Immature natural killer cell (primary cell): ENCODE results near the gene BAIAP2L1. TPM values are rescaled to one million over a fixed set of nuclear protein-coding genes. Genes with fewer than 3 reads are reported as not detected.

Source experiments
- DNase-seq, 3 donors: peaks; one replicate each; pipeline ENCODE4 v3.0.0; 2022; ENCODE audit warnings: mixed read lengths in 1 of 3
- H3K27ac Mint-ChIP-seq, 6 donors: one replicate each; pipeline ENCODE4 v1.8.0; 2020; ENCODE audit warnings: mixed read lengths in 6 of 6, mild to moderate bottlenecking in 5 of 6, inconsistent platforms in 4 of 6, moderate library complexity in 3 of 6
- H3K27me3 Mint-ChIP-seq, 3 donors: one replicate each; pipeline ENCODE4 v1.8.0; 2020 to 2021; ENCODE audit warnings: low read depth in 3 of 3, mild to moderate bottlenecking in 3 of 3, mixed read lengths in 3 of 3, moderate library complexity in 3 of 3, inconsistent platforms in 1 of 3
- H3K36me3 Mint-ChIP-seq, 3 donors: one replicate each; pipeline ENCODE4 v1.8.0; 2020; ENCODE audit warnings: mixed read lengths in 3 of 3, inconsistent platforms in 2 of 3, mild to moderate bottlenecking in 2 of 3
- H3K4me1 Mint-ChIP-seq, 2 donors: one replicate each; pipeline ENCODE4 v1.8.0; 2020; ENCODE audit warnings: inconsistent platforms in 2 of 2, mild to moderate bottlenecking in 2 of 2, mixed read lengths in 2 of 2, moderate library complexity in 1 of 2
- H3K4me3 Mint-ChIP-seq, 5 donors: one replicate each; pipeline ENCODE4 v1.8.0; 2020; ENCODE audit warnings: mild to moderate bottlenecking in 5 of 5, mixed read lengths in 5 of 5, inconsistent platforms in 3 of 5, moderate library complexity in 3 of 5
- H3K9me3 Mint-ChIP-seq, 6 donors: one replicate each; pipeline ENCODE4 v1.8.0; 2020; ENCODE audit warnings: mild to moderate bottlenecking in 6 of 6, mixed read lengths in 6 of 6, inconsistent platforms in 4 of 6, moderate library complexity in 3 of 6
- polyA plus RNA-seq, 3 donors: library from polyadenylated mRNA; unstranded; fragments of 300-500 nt; fragmentation: Illumina TruSeq; gene quantifications; one replicate each; pipeline ENCODE4 v1.2.3, GENCODE V29; 2021

Gene BAIAP2L1
- polyA plus RNA-seq, 3 donors from 2014 or later, result 0.24 to 0.29 (median 0.28) TPM

DNA sequence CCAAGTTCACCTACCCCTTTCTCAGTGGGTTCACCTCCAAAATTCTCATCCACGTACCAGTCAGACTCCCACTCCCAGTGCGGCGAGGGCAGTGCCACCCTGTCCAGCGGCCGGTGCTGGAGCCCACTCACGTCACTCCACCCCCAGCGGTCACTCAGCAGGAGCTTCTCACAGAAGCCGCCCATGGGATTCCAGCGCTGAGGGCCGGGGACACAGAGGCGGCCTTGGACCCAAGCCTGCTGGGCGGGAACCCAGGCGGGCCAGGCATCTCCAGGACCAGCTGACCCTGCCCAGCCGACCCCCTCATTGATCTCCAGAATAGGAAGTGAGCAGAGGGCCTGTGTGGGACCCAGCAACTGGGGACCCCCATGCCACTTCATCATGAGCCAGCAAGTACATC, 156.0 kb downstream of the BAIAP2L1 start:
- H3K36me3 Mint-ChIP-seq, result peaks cover 0 to 7% (median 3%) of the 10 kb centered on the region in 3 donors
- peaks cover 6 to 9% of the 10 kb centered on the region in 2 donors for H3K4me1 Mint-ChIP-seq
- H3K27me3 Mint-ChIP-seq, result peaks cover 0 to 1% (median 0%) of the 10 kb centered on the region in 3 donors
- no peak overlapping the region for H3K27ac Mint-ChIP-seq
- no peak for DNase-seq
- no peaks in the 10 kb centered on the region for H3K9me3 Mint-ChIP-seq
- no peak overlapping the region for H3K4me3 Mint-ChIP-seq

DNA sequence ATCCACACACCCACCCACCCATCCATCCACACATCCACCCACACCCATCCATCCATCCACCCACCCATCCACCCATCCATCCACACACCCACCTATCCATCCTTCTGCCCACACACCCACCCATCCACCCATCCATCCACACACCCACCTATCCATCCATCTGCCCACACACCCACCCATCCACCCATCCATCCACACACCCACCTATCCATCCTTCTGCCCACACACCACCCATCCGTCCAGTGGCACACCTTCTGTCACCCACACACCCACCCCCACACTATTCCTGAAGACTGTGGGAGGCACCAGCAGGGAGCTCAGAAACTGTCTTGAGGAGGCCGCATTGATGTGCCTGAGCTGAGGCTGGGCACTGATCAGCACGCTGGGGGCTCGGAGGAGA, 158.0 kb downstream of the BAIAP2L1 start:
- no peaks in the 10 kb centered on the region for H3K4me1 Mint-ChIP-seq
- peaks cover 3 to 11% (median 5%) of the 10 kb centered on the region in 3 donors for H3K36me3 Mint-ChIP-seq
- no peak for DNase-seq
- H3K27ac Mint-ChIP-seq, result no peak overlapping the region
- peaks cover 0 to 1% (median 0%) of the 10 kb centered on the region in 3 donors for H3K27me3 Mint-ChIP-seq
- H3K4me3 Mint-ChIP-seq, result no peak overlapping the region
- no peaks in the 10 kb centered on the region for H3K9me3 Mint-ChIP-seq

GRCh38 chr7:98242342-98242741, 158.5 kb downstream of the BAIAP2L1 start:
- no peak overlapping the region for H3K27ac Mint-ChIP-seq
- H3K36me3 Mint-ChIP-seq, result peaks cover 3 to 11% (median 5%) of the 10 kb centered on the region in 3 donors
- peaks cover 0 to 1% (median 0%) of the 10 kb centered on the region in 3 donors for H3K27me3 Mint-ChIP-seq
- no peaks in the 10 kb centered on the region for H3K4me1 Mint-ChIP-seq
- H3K4me3 Mint-ChIP-seq, result no peak overlapping the region
- no peak for DNase-seq
- H3K9me3 Mint-ChIP-seq, result no peaks in the 10 kb centered on the region

- H3K9me3 Mint-ChIP-seq, result no peaks in the 10 kb centered on the region
- H3K27ac Mint-ChIP-seq, result no peak overlapping the region
These were observed 159.1 kb downstream of the BAIAP2L1 start for GRCh38 chr7:98241674-98242241.

More at GRCh38 chr7:98241674-98242241, 159.1 kb downstream of the BAIAP2L1 start:
- Mint-ChIP-seq H3K4me3 (no peak overlapping the region), H3K36me3 (peaks cover 3 to 11% (median 5%) of the 10 kb centered on the region in 3 donors), H3K4me1 (no peaks in the 10 kb centered on the region), H3K27me3 (peaks cover 0 to 2% (median 0%) of the 10 kb centered on the region in 3 donors)
- DNase-seq, result no peak

Other genes starting within 250 kb of the BAIAP2L1 start
- gene BHLHA15, start 189.7 kb downstream of the BAIAP2L1 start, polyA plus RNA-seq, result not detected
- gene TECPR1, start 148.9 kb downstream of the BAIAP2L1 start, polyA plus RNA-seq, result 10 to 100 TPM in 1 of 3 donors, 1 to 10 TPM in 2; 5.2 to 12.3 (median 6.7) TPM
- gene BRI3, start 119.4 kb downstream of the BAIAP2L1 start, polyA plus RNA-seq, result 10 to 100 TPM; 15.8 to 18.3 (median 17.2) TPM
- gene NPTX2, start 216.2 kb upstream of the BAIAP2L1 start, polyA plus RNA-seq, result not detected